ELF-1 (cell line): ENCODE measurements around the gene SIAH1.
"Not testable (repeated sequence)": the region's sequence is repeated elsewhere in the genome, so short reads cannot be mapped to it uniquely, and the experiment has no call there.

Experiments used
- DNase-seq: peaks from one replicate; pipeline ENCODE4 v3.0.0-alpha.2; 2016; ENCODE audit warnings: low read depth, low spot score

The SIAH1 gene

DNA sequence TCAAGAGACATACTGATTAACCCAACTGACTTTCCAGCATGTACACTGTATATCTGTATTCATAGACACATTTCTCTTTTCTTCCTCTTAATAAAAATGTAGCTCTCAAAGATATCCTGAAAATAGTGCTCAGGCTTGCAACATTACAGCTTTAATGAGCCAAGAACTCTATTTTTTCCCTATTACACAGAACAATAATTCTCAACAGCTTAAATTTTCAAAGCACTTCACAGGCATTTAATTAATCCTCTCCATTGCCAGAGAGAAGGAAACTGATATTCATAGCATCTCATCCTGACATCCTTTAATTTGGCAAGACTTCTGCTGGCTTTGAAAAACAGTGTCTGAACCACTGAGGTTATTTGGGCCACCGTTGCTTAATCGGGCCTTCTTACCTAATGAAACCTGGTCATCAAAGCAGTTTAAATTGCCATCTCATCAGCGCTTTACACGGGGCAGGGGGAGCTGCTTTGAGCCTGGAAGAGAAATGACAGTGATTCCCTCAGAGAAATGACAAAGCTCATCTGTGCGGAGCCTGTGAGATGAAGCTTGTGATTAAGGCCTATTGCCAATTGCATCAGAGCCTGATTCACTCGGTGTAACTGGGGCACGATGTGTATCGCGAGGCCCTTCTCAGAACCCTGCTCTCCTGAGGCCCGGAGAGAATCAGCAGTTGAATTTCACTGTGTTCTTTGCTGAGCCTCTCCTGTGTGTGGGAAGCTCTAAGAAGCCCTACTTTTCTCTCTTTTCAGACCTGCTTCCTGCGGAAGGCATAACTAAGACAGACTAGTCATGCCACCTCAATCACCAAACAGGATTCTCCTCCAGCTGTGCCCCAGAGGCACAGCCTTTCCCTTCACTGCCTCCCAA, 8.5 kb upstream of the SIAH1 start:
- no peak for DNase-seq

DNA sequence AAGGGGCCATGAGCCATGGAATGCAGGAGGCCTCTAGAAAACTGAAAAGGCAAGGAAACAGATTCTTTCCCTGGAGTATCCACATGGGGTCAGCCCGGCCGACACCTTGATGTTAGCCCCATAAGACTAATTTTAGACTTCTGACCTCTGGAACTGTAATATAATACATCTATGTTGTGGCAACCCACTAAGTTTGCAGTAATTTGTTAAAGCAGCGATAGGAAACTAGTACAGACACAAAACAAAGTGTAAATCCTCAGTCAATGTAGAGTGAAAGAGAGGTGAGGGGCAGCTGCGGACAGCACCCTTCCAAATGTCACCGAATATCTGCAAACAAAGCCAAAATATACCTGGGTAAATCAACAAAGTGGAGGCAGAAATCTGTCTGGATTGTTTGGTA, 7.2 kb upstream of the SIAH1 start:
- DNase-seq: no peak

GRCh38 chr16:48386559-48387312, 1.5 kb upstream of the SIAH1 start:
- no peak for DNase-seq

GRCh38 chr16:48384520-48385252, 527 bp downstream of the SIAH1 start:
- DNase-seq: peak; percentile 50

DNA sequence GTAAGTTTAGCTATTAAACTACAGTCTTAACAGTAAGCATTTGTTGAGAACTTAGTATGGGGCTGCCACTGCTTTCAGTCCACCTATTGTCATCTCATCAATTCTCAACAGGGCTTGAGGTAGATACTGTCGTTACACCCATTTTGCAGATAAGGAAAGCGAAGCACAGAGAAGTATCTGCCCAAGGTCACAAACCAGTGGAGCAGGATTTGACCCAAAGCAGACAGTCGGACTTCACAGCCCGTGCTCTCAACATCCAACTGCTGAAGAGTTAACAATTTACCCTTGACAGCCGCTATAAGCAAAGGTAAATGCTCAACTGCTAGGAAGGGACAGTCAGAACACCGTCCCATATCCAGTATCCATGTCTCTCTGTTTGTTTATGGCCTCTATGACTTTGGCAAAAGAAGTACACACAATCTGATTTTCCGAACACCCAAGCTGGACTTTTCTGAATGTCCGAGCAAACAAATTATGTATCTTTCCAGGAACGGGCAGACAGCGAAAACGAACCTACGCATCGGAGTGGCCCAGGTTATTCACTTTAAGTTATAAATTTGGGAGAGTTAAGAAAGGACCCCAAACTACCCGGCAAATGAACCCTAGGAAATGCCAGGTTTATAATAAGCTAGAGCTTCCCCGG, 1.2 kb downstream of the SIAH1 start:
- peak; percentile 61 for DNase-seq

DNA sequence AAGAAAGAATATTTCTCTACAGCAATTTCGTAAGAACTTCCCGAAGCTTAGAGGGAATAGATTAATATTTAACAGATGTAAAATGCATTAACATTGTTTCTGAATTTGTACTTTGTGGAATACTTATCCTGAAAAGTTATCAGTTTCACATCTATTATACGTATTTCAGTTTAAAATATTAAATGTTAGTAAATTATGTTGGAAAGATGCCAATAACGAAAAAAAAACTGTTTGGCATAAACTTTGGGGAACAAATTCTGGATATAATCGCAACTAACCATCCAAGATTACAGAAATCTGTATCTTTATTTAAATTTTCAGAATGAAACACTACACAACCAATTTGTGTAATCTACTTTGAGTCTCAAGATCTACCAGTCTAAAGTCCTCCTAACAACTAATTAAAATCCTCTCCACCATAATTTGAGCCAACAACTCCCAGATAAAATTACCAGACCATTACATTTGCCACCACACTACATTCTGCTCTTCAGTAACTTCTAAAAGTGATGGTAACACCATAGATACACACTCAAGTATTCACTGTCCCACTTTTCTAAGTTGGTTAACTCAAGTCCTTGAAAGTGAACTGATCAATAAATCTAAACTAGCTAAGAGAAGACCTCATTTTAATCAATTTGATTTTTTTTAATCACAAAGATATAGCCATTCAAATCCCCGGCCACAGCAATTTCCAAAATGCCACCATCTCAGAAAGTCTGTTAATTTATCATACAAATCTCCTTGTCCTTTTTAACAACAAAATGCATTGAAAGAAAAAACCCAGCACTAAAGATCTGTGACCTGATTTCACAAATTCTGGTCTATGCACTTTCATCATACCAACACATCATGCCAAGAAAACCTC, 2.0 kb downstream of the SIAH1 start:
- no peak for DNase-seq

- DNase-seq: no peak
Measured at GRCh38 chr16:48382131-48382530, 3.1 kb downstream of the SIAH1 start.

DNA sequence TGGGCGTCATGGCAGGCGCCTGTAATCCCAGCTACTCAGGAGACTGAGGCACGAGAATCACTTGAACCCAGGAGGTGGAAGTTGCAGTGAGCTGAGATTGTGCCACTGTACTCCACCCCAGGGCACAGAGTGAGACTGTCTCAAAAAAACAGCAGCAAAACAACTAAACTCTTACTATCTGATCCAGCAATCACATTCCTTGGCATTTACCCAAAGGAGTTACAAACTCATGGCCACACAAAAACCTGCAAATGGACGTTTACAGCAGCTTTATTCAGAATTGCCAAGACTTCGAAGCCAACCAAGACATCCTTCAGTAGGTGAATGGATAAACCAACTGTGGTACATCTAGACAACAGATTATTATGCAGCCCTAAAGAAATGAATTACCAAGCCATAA, 4.0 kb downstream of the SIAH1 start:
- DNase-seq: no peak

GRCh38 chr16:48378836-48379235, 6.4 kb downstream of the SIAH1 start:
- DNase-seq: no peak

GRCh38 chr16:48378276-48378675, 6.9 kb downstream of the SIAH1 start:
- no peak for DNase-seq

GRCh38 chr16:48377301-48377700, 7.9 kb downstream of the SIAH1 start:
- not testable (repeated sequence) for DNase-seq

GRCh38 chr16:48374255-48374654, 11.0 kb downstream of the SIAH1 start:
- no peak for DNase-seq

GRCh38 chr16:48373258-48374029, 11.8 kb downstream of the SIAH1 start:
- no peak for DNase-seq

DNA sequence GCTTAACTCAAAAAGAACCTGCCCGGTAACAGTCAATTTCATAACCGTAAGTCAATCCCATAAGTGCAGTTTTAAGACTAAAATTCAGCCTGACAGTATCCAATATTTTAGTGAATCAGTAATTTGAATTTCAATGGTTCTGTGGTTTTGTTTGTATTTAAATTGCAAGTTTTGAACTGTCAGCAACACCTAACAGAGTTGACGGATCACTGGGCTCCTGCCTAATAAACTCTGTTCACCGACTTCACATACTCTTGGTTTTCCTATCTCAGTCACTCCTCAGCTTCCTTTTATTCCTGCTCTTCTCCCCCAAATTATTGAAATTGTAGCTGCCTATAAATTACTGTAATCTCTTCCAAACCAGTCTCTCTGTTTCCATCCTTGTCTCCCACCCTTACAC, 12.5 kb downstream of the SIAH1 start:
- no peak for DNase-seq

DNA sequence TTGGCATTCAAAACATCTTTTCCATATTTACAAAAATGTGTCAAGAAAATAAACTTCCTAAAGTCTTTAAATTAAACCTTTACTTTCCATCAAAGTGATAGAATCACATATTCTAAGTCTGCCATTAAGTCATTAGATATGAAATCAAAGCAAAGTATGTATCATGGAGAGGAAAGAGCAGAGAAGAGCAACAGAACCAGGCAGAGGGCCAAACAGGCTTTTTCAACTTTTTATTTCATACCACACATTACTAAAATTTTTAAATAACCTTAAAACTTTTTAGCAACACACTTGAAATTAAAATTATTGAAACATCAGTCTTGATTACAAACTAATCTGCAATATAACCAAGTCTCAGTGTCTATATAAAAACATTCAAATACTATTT, 13.8 kb downstream of the SIAH1 start:
- DNase-seq: no peak

DNA sequence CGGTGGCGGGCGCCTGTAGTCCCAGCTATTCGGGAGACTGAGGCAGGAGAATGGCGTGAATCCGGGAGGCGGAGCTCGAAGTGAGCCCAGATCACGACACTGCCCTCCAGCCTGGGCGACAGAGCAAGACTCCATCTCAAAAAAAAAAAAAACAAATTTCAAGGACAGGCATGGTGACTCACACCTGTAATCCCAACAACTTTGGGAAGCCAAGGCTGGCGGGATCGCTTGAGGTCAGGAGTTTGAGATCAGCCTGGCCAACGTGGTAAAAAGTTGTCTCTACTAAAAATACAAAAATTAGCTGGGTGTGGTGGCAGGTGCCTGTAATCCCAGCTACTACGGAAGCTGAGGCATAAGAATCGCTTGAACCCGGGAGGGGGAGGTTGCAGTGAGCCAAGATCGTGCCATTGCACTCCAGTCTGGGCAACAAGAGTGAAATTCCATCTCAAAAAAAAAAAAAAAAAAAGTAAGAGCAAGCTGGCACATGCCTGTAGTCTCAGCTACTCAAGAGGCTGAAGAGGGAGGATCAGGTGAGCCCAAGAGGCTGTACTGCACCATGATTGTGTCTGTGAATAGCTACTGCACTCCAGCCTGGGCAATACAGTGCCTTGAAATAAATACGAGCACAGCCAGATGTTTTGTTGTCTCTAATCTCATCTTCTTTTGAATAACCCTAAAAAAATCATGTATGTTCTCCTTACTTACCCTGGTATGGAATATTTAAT, 14.4 kb downstream of the SIAH1 start:
- DNase-seq: not testable (repeated sequence)

DNA sequence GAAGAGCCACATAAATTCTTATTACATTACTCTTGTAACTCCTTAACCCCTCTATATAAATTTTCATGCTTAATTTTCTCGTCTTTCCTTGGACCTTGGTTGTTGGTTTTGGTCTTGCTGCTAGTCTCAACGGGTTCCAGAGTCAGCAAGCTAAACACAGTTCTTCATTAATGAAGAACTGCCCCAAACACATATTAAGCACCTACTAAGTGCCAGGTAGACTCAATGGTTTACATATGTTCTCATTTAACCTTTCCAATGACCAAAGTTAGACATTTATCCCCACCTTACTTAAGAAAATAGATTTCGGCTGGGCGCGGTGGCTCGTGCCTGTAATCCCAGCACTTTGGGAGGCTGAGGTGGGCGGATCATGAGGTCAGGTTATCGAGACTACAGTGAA, 15.0 kb downstream of the SIAH1 start:
- no peak for DNase-seq

- DNase-seq: no peak
Measured at GRCh38 chr16:48369765-48370164, 15.4 kb downstream of the SIAH1 start.

- no peak for DNase-seq
Measured at GRCh38 chr16:48367441-48368049, 17.7 kb downstream of the SIAH1 start.
